ENCODE measurements around the gene ANKRD62. TPM values are rescaled to one million over a fixed set of nuclear protein-coding genes. Genes with fewer than 3 reads are reported as not detected.
"Not testable (repeated sequence)": the region's sequence is repeated elsewhere in the genome, so short reads cannot be mapped to it uniquely, and the experiment has no call there.

ANKRD62 gene
- total RNA-seq, 2 experiments from 2014 or later: not detected

- no peaks in the 10 kb centered on the region for H3K9me3 Mint-ChIP-seq
- Histone ChIP-seq H3K27me3 (ENCODE audit: control insufficient read depth in 1 of 2, insufficient read depth in 2 of 2, low read length in 2 of 2) (peaks cover 0 to 3% of the 10 kb centered on the region in 2 experiments), H3K36me3 (ENCODE audit: insufficient read depth, low read length) (no peaks in the 10 kb centered on the region), H3K9me3 (ENCODE audit: control insufficient read depth in 1 of 2, insufficient read depth in 1 of 2, low read length in 2 of 2) (no peaks in the 10 kb centered on the region), H3K4me1 (ENCODE audit: insufficient read depth, low read length) (no peaks in the 10 kb centered on the region), H3K4me3 (ENCODE audit: low read length) (no peak overlapping the region), H3K27ac (ENCODE audit: low read depth in 1 of 2, low read length in 2 of 2) (no peak overlapping the region)
- TF ChIP-seq CTCF (IDR thresholded peaks at IDR 0.05): no peak
- H3K27ac Mint-ChIP-seq: no peak overlapping the region
- H3K4me1 Mint-ChIP-seq (ENCODE audit: low read depth): no peaks in the 10 kb centered on the region
- intact Hi-C loops (cut with DNase I, micrococcal nuclease): no loop called here
- DNase-seq (no peak), ATAC-seq (ENCODE audit: poor library complexity) (no peak)
- CTCF ChIA-PET: no interaction called here
- H3K36me3 Mint-ChIP-seq (ENCODE audit: low read depth): no peaks in the 10 kb centered on the region
- no peak overlapping the region for H3K4me3 Mint-ChIP-seq
- peaks cover 41% of the 10 kb centered on the region for H3K27me3 Mint-ChIP-seq
- POLR2A ChIA-PET: interaction anchor here (0.7 kb wide), 1 partner anchor 32 kb away, joined by 3 read pairs; no protein-coding TSS in a partner anchor
These were observed 27.8 kb downstream of the ANKRD62 start for GRCh38 chr18:12121175-12122042.

- H3K9me3 Mint-ChIP-seq; intact Hi-C loops (cut with DNase I, micrococcal nuclease); H3K4me3 ChIP-seq (ENCODE audit: low read length); H3K4me1 ChIP-seq (ENCODE audit: insufficient read depth, low read length); H3K4me1 Mint-ChIP-seq (ENCODE audit: low read depth); H3K4me3 Mint-ChIP-seq; H3K27me3 ChIP-seq (ENCODE audit: control insufficient read depth in 1 of 2, insufficient read depth in 2 of 2, low read length in 2 of 2); H3K36me3 Mint-ChIP-seq (ENCODE audit: low read depth); H3K9me3 ChIP-seq (ENCODE audit: control insufficient read depth in 1 of 2, insufficient read depth in 1 of 2, low read length in 2 of 2); H3K36me3 ChIP-seq (ENCODE audit: insufficient read depth, low read length); CTCF ChIA-PET; DNase-seq; ATAC-seq (ENCODE audit: poor library complexity); H3K27ac ChIP-seq (ENCODE audit: low read depth in 1 of 2, low read length in 2 of 2); H3K27ac Mint-ChIP-seq: not testable (repeated sequence)
- POLR2A ChIA-PET: interaction anchor here (0.7 kb wide), 1 partner anchor 33 kb away, joined by 3 read pairs; no protein-coding TSS in a partner anchor
- H3K27me3 Mint-ChIP-seq: peaks cover 44% of the 10 kb centered on the region
These were observed 28.4 kb downstream of the ANKRD62 start for GRCh38 chr18:12122043-12122389.

GRCh38 chr18:12127647-12128046 lies 34.0 kb downstream of the ANKRD62 start:
- CTCF ChIA-PET; H3K27ac Mint-ChIP-seq; H3K9me3 ChIP-seq (ENCODE audit: control insufficient read depth in 1 of 2, insufficient read depth in 1 of 2, low read length in 2 of 2); H3K36me3 ChIP-seq (ENCODE audit: insufficient read depth, low read length); H3K27me3 ChIP-seq (ENCODE audit: control insufficient read depth in 1 of 2, insufficient read depth in 2 of 2, low read length in 2 of 2); ATAC-seq (ENCODE audit: poor library complexity); H3K4me1 ChIP-seq (ENCODE audit: insufficient read depth, low read length); H3K36me3 Mint-ChIP-seq (ENCODE audit: low read depth); H3K4me3 Mint-ChIP-seq; H3K9me3 Mint-ChIP-seq; H3K4me1 Mint-ChIP-seq (ENCODE audit: low read depth); POLR2A ChIA-PET; H3K27ac ChIP-seq (ENCODE audit: low read depth in 1 of 2, low read length in 2 of 2); H3K4me3 ChIP-seq (ENCODE audit: low read length); DNase-seq; intact Hi-C loops (cut with DNase I, micrococcal nuclease): not testable (repeated sequence)
- peaks cover 22% of the 10 kb centered on the region for H3K27me3 Mint-ChIP-seq

GRCh38 chr18:12138831-12139230 lies 45.2 kb downstream of the ANKRD62 start:
- H3K9me3 ChIP-seq (ENCODE audit: control insufficient read depth in 1 of 2, insufficient read depth in 1 of 2, low read length in 2 of 2); H3K4me1 ChIP-seq (ENCODE audit: insufficient read depth, low read length); H3K9me3 Mint-ChIP-seq; ATAC-seq (ENCODE audit: poor library complexity); H3K4me3 Mint-ChIP-seq; H3K27ac ChIP-seq (ENCODE audit: low read depth in 1 of 2, low read length in 2 of 2); H3K4me3 ChIP-seq (ENCODE audit: low read length); intact Hi-C loops (cut with DNase I, micrococcal nuclease); CTCF ChIA-PET; H3K36me3 Mint-ChIP-seq (ENCODE audit: low read depth); H3K27ac Mint-ChIP-seq; DNase-seq; H3K4me1 Mint-ChIP-seq (ENCODE audit: low read depth); H3K36me3 ChIP-seq (ENCODE audit: insufficient read depth, low read length); H3K27me3 ChIP-seq (ENCODE audit: control insufficient read depth in 1 of 2, insufficient read depth in 2 of 2, low read length in 2 of 2); POLR2A ChIA-PET; H3K27me3 Mint-ChIP-seq: not testable (repeated sequence)

GRCh38 chr18:12140866-12141265 lies 47.2 kb downstream of the ANKRD62 start:
- H3K9me3 Mint-ChIP-seq: not testable (repeated sequence)

GRCh38 chr18:12141778-12142177 lies 48.1 kb downstream of the ANKRD62 start:
- H3K4me1 ChIP-seq (ENCODE audit: insufficient read depth, low read length); H3K27ac ChIP-seq (ENCODE audit: low read depth in 1 of 2, low read length in 2 of 2); POLR2A ChIA-PET; ATAC-seq (ENCODE audit: poor library complexity); H3K4me3 Mint-ChIP-seq; DNase-seq; H3K4me1 Mint-ChIP-seq (ENCODE audit: low read depth); H3K27ac Mint-ChIP-seq; H3K4me3 ChIP-seq (ENCODE audit: low read length); H3K27me3 Mint-ChIP-seq; CTCF ChIA-PET; H3K9me3 Mint-ChIP-seq; H3K27me3 ChIP-seq (ENCODE audit: control insufficient read depth in 1 of 2, insufficient read depth in 2 of 2, low read length in 2 of 2); H3K36me3 Mint-ChIP-seq (ENCODE audit: low read depth); intact Hi-C loops (cut with DNase I, micrococcal nuclease); H3K36me3 ChIP-seq (ENCODE audit: insufficient read depth, low read length): not testable (repeated sequence)
- peaks cover 0 to 14% of the 10 kb centered on the region in 2 experiments for H3K9me3 ChIP-seq (ENCODE audit: control insufficient read depth in 1 of 2, insufficient read depth in 1 of 2, low read length in 2 of 2)

More at GRCh38 chr18:12140866-12141265, 47.2 kb downstream of the ANKRD62 start:
- H3K27me3 ChIP-seq (ENCODE audit: control insufficient read depth in 1 of 2, insufficient read depth in 2 of 2, low read length in 2 of 2); CTCF ChIA-PET; H3K36me3 ChIP-seq (ENCODE audit: insufficient read depth, low read length); DNase-seq; H3K27ac ChIP-seq (ENCODE audit: low read depth in 1 of 2, low read length in 2 of 2); H3K4me1 Mint-ChIP-seq (ENCODE audit: low read depth); POLR2A ChIA-PET; ATAC-seq (ENCODE audit: poor library complexity); H3K27ac Mint-ChIP-seq; H3K4me1 ChIP-seq (ENCODE audit: insufficient read depth, low read length); intact Hi-C loops (cut with DNase I, micrococcal nuclease); H3K4me3 ChIP-seq (ENCODE audit: low read length); H3K36me3 Mint-ChIP-seq (ENCODE audit: low read depth); H3K27me3 Mint-ChIP-seq; H3K4me3 Mint-ChIP-seq; H3K9me3 ChIP-seq (ENCODE audit: control insufficient read depth in 1 of 2, insufficient read depth in 1 of 2, low read length in 2 of 2): not testable (repeated sequence)

All from CD4-positive, alpha-beta T cell (primary cell).